ENCODE data around the gene CLNS1A. TPM values are rescaled to one million over a fixed set of nuclear protein-coding genes. Genes with fewer than 3 reads are reported as not detected.

Gene CLNS1A
- 174 and 218 TPM in 2 replicates for total RNA-seq

DNA sequence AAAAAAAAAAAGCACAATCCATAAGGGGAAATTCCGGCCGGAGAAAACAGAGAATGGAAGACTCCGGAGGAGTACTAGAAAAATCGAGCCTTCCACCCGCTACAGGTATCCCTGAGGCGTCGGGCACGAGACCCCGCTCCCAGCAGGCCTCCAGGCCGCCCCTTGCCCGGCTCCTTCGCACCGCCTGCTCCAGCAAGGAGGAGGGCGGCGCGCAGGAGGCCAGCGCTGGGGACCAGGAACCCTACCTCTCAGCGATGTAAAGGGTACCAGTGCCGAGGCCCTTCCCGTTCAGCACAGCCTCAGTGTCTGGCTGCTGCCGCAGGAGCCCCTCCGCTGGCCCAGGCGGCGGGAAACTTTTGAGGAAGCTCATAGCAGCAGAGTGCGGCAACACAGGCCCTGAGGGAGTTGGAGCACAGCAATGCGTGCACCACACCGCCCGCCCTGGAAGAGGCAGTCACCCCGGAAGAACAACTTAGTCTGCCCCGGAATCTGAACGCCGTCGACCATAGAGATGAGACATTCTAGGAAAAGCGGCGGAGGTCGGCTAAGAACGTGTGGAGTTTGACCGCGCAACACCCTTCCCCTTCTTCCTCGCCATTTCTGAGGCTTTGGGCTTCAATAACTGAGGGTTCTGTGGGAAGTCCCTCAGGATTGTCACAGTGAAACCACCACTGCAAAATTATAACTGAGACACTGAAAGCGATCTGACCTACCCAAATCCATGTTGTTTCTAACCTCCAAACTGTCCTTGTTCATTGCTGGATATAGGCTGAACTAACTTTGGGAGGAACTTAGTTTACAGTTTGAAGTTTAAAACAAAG lies at the start of gene CLNS1A:
Gene CLNS1A, minus strand, starts transcription at position 450 of the 821 bp plus-strand sequence. Its CDS starts 80 bp downstream, at position 370.

GRCh38 chr11:77589521-77590193 lies 47.9 kb downstream of the CLNS1A start, which contains the start of gene AQP11:
TSS of gene AQP11 (plus strand) at chr11:77589953. CDS start at chr11:77589993, 40 bp downstream.

Other genes starting within 250 kb of the CLNS1A start
- 18.2 and 20.7 TPM in 2 replicates for gene PAK1, start 163.7 kb downstream of the CLNS1A start, total RNA-seq
- 2.8 and 6.0 TPM in 2 replicates for gene AQP11, start 47.8 kb downstream of the CLNS1A start, total RNA-seq
- gene RSF1, start 182.9 kb upstream of the CLNS1A start, total RNA-seq: 29.7 and 41.8 TPM in 2 replicates
- 46.1 TPM in 2 replicates for gene AAMDC, start 183.3 kb upstream of the CLNS1A start, total RNA-seq